OCI-LY1 (cell line): ENCODE data around the gene ZNF497.

ENCODE experiments used
- H2AFZ ChIP-seq: fragments of 200-600 bp; sonication (generic), shearing (Covaris generic); 2 replicates; pipeline ENCODE4 v1.6.0; 2014; ENCODE audit warnings: antibody characterized with exemption, mild to moderate bottlenecking, low read length
- H3F3A ChIP-seq: fragments of 200-600 bp; sonication (generic), shearing (Covaris generic); 2 replicates; pipeline ENCODE4 v1.6.0; 2014; ENCODE audit warnings: mild to moderate bottlenecking, antibody characterized with exemption, low read length, moderate library complexity; ENCODE audit not compliant: insufficient read depth
- H3K27ac ChIP-seq: fragments of 200-600 bp; sonication (generic); 2 replicates; pipeline ENCODE4 v1.5.1; 2014; ENCODE audit warnings: low read length, mixed run types, mild to moderate bottlenecking, low read depth; ENCODE audit not compliant: poor library complexity, severe bottlenecking
- H3K27me3 ChIP-seq: fragments of 200-600 bp; sonication (generic); 2 replicates; pipeline ENCODE4 v1.6.0; 2014; ENCODE audit warnings: antibody characterized with exemption, mild to moderate bottlenecking, low read length, moderate library complexity; ENCODE audit not compliant: insufficient read depth
- H3K36me3 ChIP-seq: fragments of 200-600 bp; sonication (generic); 2 replicates; pipeline ENCODE4 v1.6.1; 2014; ENCODE audit warnings: mild to moderate bottlenecking, antibody characterized with exemption, low read length, moderate library complexity, mixed read lengths; ENCODE audit not compliant: insufficient read depth
- H3K4me1 ChIP-seq: fragments of 200-600 bp; sonication (generic); 2 replicates; pipeline ENCODE4 v1.5.1; 2014; ENCODE audit warnings: mild to moderate bottlenecking, low read length, moderate library complexity; ENCODE audit not compliant: insufficient read depth, severe bottlenecking
- H3K4me2 ChIP-seq: fragments of 200-600 bp; sonication (generic), shearing (Covaris generic); 2 replicates; pipeline ENCODE4 v1.6.1; 2014; ENCODE audit warnings: low read length
- H3K4me3 ChIP-seq: fragments of 200-600 bp; sonication (generic); 2 replicates; pipeline ENCODE4 v1.5.1; 2014; ENCODE audit warnings: low read length, low read depth, mild to moderate bottlenecking, mixed read lengths; ENCODE audit not compliant: poor library complexity, severe bottlenecking
- H3K79me2 ChIP-seq: fragments of 200-600 bp; shearing (Covaris generic); 2 replicates; pipeline ENCODE4 v1.6.1; 2016; ENCODE audit warnings: mixed run types, low read length, mixed read lengths; ENCODE audit not compliant: insufficient read depth
- H3K9ac ChIP-seq: fragments of 200-600 bp; sonication (generic), shearing (Covaris generic); 2 replicates; pipeline ENCODE4 v1.6.1; 2014; ENCODE audit warnings: mild to moderate bottlenecking, low read length, mixed read lengths
- H3K9me2 ChIP-seq: fragments of 200-600 bp; sonication (generic), shearing (Covaris generic); 2 replicates; pipeline ENCODE4 v1.6.1; 2014; ENCODE audit warnings: low read depth, mild to moderate bottlenecking, low read length, mixed read lengths
- H3K9me3 ChIP-seq: fragments of 200-600 bp; shearing (Covaris generic); 2 replicates; pipeline ENCODE4 v1.6.1; 2014; ENCODE audit warnings: low read length, mixed read lengths
- H4K20me1 ChIP-seq: fragments of 200-600 bp; sonication (generic), shearing (Covaris generic); 2 replicates; pipeline ENCODE4 v1.6.0; 2016; ENCODE audit warnings: mild to moderate bottlenecking, low read length; ENCODE audit not compliant: insufficient read depth
- EZH2 ChIP-seq: fragments of 200-600 bp; sonication (generic), shearing (Covaris generic); IDR thresholded peaks from 2 replicates; pipeline ENCODE4 v1.8.0; 2017; ENCODE audit warnings: borderline replicate concordance, mixed run types, mild to moderate bottlenecking, antibody characterized with exemption, low read length, moderate library complexity, mixed read lengths
- TF ChIP-seq, protein P1 (sequence below): fragments of 200-600 bp; sonication (generic), shearing (Covaris generic); IDR thresholded peaks from 2 replicates; pipeline ENCODE4 v1.5.1; 2017; ENCODE audit warnings: mild to moderate bottlenecking, antibody characterized with exemption, low read length, moderate library complexity, mixed read lengths

Gene ZNF497

GRCh38 chr19:58305932-58306323 lies 56.6 kb downstream of the ZNF497 start:
- Histone ChIP-seq H3K27ac (no peak overlapping the region), H2AFZ (no peak overlapping the region), H3K9me3 (no peaks in the 10 kb centered on the region; the same call in 1 of the 2 replicates), H3K4me2 (peak overlapping the region; percentile 88), H3K4me1 (peaks cover 18% of the 10 kb centered on the region), H3F3A (no peaks in the 10 kb centered on the region), H3K27me3 (no peaks in the 10 kb centered on the region), H3K36me3 (peaks cover 66% of the 10 kb centered on the region), H3K79me2 (peaks cover 10% of the 10 kb centered on the region; the same call in 1 of the 2 replicates), H4K20me1 (no peaks in the 10 kb centered on the region), H3K9me2 (no peaks in the 10 kb centered on the region), H3K9ac (peak overlapping the region; percentile 74), H3K4me3 (peak overlapping the region; percentile 78)
- TF ChIP-seq, protein P1, sequence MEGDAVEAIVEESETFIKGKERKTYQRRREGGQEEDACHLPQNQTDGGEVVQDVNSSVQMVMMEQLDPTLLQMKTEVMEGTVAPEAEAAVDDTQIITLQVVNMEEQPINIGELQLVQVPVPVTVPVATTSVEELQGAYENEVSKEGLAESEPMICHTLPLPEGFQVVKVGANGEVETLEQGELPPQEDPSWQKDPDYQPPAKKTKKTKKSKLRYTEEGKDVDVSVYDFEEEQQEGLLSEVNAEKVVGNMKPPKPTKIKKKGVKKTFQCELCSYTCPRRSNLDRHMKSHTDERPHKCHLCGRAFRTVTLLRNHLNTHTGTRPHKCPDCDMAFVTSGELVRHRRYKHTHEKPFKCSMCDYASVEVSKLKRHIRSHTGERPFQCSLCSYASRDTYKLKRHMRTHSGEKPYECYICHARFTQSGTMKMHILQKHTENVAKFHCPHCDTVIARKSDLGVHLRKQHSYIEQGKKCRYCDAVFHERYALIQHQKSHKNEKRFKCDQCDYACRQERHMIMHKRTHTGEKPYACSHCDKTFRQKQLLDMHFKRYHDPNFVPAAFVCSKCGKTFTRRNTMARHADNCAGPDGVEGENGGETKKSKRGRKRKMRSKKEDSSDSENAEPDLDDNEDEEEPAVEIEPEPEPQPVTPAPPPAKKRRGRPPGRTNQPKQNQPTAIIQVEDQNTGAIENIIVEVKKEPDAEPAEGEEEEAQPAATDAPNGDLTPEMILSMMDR = no peak
- no peak for TF ChIP-seq EZH2

GRCh38 chr19:58305065-58305931 lies 57.3 kb downstream of the ZNF497 start, which contains the start of gene ERVK3-1:
TSS of gene ERVK3-1 (plus strand) at chr19:58305377. CDS start at chr19:58312169, 6,792 bp downstream.
- Histone ChIP-seq H3K79me2 (peaks cover 10% of the 10 kb centered on the region; the same call in 1 of the 2 replicates), H3K9me2 (no peaks in the 10 kb centered on the region), H3K4me2 (peak within 1 kb of the TSS; percentile 88), H3F3A (no peaks in the 10 kb centered on the region), H3K36me3 (peaks cover 72% of the 10 kb centered on the region), H3K27ac (peak within 1 kb of the TSS; percentile 36), H3K27me3 (no peaks in the 10 kb centered on the region), H3K4me3 (peak within 1 kb of the TSS; percentile 78), H3K4me1 (peaks cover 18% of the 10 kb centered on the region), H2AFZ (peak within 1 kb of the TSS; percentile 57; the same call in 1 of the 2 replicates), H3K9ac (peak within 1 kb of the TSS; percentile 74), H4K20me1 (no peaks in the 10 kb centered on the region), H3K9me3 (peaks cover 4% of the 10 kb centered on the region; the same call in 1 of the 2 replicates)
- TF ChIP-seq, protein P1 = no peak
- no peak for TF ChIP-seq EZH2

DNA sequence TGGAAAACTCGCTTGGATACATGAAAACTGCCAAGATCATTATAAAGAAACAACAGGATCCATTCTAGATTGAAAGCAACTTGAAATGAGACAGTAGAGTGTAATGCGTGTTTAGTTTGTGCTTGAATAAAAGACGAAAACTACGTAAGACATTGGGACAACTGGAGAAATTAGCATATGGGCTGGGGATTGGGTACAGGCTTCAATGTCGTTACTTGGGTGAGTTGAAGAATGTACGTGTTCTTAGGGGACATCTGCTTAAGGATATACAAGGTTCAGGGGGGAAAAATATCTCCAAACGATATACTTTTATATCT lies 57.8 kb downstream of the ZNF497 start:
- no peaks in the 10 kb centered on the region for H3K27me3 ChIP-seq
- peak overlapping the region; percentile 57; the same call in 1 of the 2 replicates for H2AFZ ChIP-seq
- no peaks in the 10 kb centered on the region for H3F3A ChIP-seq
- H3K9ac ChIP-seq = peak overlapping the region; percentile 53
- H4K20me1 ChIP-seq = no peaks in the 10 kb centered on the region
- TF ChIP-seq EZH2 = no peak
- TF ChIP-seq, protein P1 = no peak
- H3K79me2 ChIP-seq = peaks cover 10% of the 10 kb centered on the region; the same call in 1 of the 2 replicates
- H3K9me3 ChIP-seq = peaks cover 4% of the 10 kb centered on the region; the same call in 1 of the 2 replicates
- H3K4me3 ChIP-seq = peak overlapping the region; percentile 78
- peak overlapping the region; percentile 82 for H3K4me2 ChIP-seq
- peaks cover 18% of the 10 kb centered on the region for H3K4me1 ChIP-seq
- peaks cover 72% of the 10 kb centered on the region for H3K36me3 ChIP-seq
- H3K9me2 ChIP-seq = no peaks in the 10 kb centered on the region
- peak overlapping the region; percentile 36 for H3K27ac ChIP-seq
